ENCODE results near the gene ZNF836.

ZNF836 gene

GRCh38 chr19:52188822-52189734 is 17.7 kb upstream of the ZNF836 start:
- DNase-seq (ENCODE audit: low read depth in 1 of 2, low spot score in 1 of 2): no peak

- DNase-seq (ENCODE audit: low read depth in 1 of 2, low spot score in 1 of 2): no peak
Observed at GRCh38 chr19:52187407-52187806, 16.0 kb upstream of the ZNF836 start.

GRCh38 chr19:52176574-52176973 is 5.2 kb upstream of the ZNF836 start:
- no peak for DNase-seq (ENCODE audit: low read depth in 1 of 2, low spot score in 1 of 2)

GRCh38 chr19:52172347-52172746 is 926 bp upstream of the ZNF836 start:
- DNase-seq (ENCODE audit: low read depth in 1 of 2, low spot score in 1 of 2): no peak

- no peak for DNase-seq (ENCODE audit: low read depth in 1 of 2, low spot score in 1 of 2)
Observed at GRCh38 chr19:52170863-52171320, 529 bp downstream of the ZNF836 start.

- no peak for DNase-seq (ENCODE audit: low read depth in 1 of 2, low spot score in 1 of 2)
Observed at GRCh38 chr19:52170304-52170703, 1.1 kb downstream of the ZNF836 start.

- no peak for DNase-seq (ENCODE audit: low read depth in 1 of 2, low spot score in 1 of 2)
Observed at GRCh38 chr19:52155596-52156359, 15.6 kb downstream of the ZNF836 start.

- no peak for DNase-seq (ENCODE audit: low read depth in 1 of 2, low spot score in 1 of 2)
Observed at GRCh38 chr19:52148256-52148655, 23.2 kb downstream of the ZNF836 start.

GRCh38 chr19:52142001-52142595 is 29.3 kb downstream of the ZNF836 start:
- DNase-seq (ENCODE audit: low read depth in 1 of 2, low spot score in 1 of 2): no peak

GRCh38 chr19:52141203-52141602 is 30.2 kb downstream of the ZNF836 start:
- DNase-seq (ENCODE audit: low read depth in 1 of 2, low spot score in 1 of 2): no peak

GRCh38 chr19:52140032-52140710 is 31.2 kb downstream of the ZNF836 start:
- DNase-seq (ENCODE audit: low read depth in 1 of 2, low spot score in 1 of 2): peak in 1 of 2 donors; percentile 95

GRCh38 chr19:52139252-52140031 is 32.0 kb downstream of the ZNF836 start, which contains the start of gene ZNF616:
TSS of gene ZNF616 (minus strand) at chr19:52139938. CDS start at chr19:52130512, 9,426 bp downstream.
- peak; percentile 49 to 95 for DNase-seq (ENCODE audit: low read depth in 1 of 2, low spot score in 1 of 2)

GRCh38 chr19:52138983-52139251 is 32.5 kb downstream of the ZNF836 start:
- DNase-seq (ENCODE audit: low read depth in 1 of 2, low spot score in 1 of 2): no peak

GRCh38 chr19:52138278-52138982 is 33.0 kb downstream of the ZNF836 start:
- no peak for DNase-seq (ENCODE audit: low read depth in 1 of 2, low spot score in 1 of 2)

GRCh38 chr19:52120286-52120685 is 51.1 kb downstream of the ZNF836 start:
- no peak for DNase-seq (ENCODE audit: low read depth in 1 of 2, low spot score in 1 of 2)

- DNase-seq (ENCODE audit: low read depth in 1 of 2, low spot score in 1 of 2): no peak
Observed at GRCh38 chr19:52115526-52116053, 55.8 kb downstream of the ZNF836 start.

- no peak for DNase-seq (ENCODE audit: low read depth in 1 of 2, low spot score in 1 of 2)
Observed at GRCh38 chr19:52114691-52115090, 56.7 kb downstream of the ZNF836 start.

GRCh38 chr19:52112624-52113023 is 58.8 kb downstream of the ZNF836 start:
- DNase-seq (ENCODE audit: low read depth in 1 of 2, low spot score in 1 of 2): no peak

- DNase-seq (ENCODE audit: low read depth in 1 of 2, low spot score in 1 of 2): no peak
Observed at GRCh38 chr19:52110780-52111179, 60.6 kb downstream of the ZNF836 start.
